VCaP (cell line): ENCODE results near the gene CFAP97D2.
A peak's percentile ranks its signal among the peaks of the same experiment; 100 is the strongest.

Source experiments
- H3K27ac ChIP-seq: fragments of 450-650 bp; 2 replicates; pipeline ENCODE4 v1.5.1; 2017
- TF ChIP-seq, protein P1 (sequence below): fragments of 450-650 bp; conservative IDR thresholded peaks from 2 replicates; pipeline ENCODE4 v1.5.1; 2017; ENCODE audit warnings: mild to moderate bottlenecking, moderate library complexity

Gene CFAP97D2

DNA sequence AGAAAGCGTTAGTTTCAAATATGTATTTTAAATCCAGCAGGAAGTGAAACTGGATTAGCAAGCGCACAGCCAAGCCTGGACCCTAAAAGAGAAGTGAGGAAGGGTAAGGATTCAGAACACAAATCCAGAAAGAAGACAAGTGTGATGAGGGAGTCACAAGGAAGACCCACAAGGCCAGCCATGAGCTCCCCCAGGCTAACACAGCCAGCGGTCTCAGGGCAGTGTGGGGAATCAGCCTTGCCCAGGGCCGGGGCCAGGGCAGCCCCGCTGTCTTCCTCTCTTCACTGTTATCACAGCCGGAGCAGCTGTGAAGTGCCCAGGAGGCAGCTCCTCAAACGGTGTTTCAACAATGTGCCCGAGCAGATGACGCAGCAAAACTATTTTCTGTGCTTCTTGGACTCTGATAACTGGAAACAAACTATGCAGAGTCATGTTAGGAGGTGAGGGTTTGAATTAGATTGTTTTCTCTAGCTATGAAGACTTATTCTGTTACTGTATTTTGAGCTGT lies 43.5 kb downstream of the CFAP97D2 start:
- H3K27ac ChIP-seq: no peak overlapping the region
- TF ChIP-seq, protein P1, sequence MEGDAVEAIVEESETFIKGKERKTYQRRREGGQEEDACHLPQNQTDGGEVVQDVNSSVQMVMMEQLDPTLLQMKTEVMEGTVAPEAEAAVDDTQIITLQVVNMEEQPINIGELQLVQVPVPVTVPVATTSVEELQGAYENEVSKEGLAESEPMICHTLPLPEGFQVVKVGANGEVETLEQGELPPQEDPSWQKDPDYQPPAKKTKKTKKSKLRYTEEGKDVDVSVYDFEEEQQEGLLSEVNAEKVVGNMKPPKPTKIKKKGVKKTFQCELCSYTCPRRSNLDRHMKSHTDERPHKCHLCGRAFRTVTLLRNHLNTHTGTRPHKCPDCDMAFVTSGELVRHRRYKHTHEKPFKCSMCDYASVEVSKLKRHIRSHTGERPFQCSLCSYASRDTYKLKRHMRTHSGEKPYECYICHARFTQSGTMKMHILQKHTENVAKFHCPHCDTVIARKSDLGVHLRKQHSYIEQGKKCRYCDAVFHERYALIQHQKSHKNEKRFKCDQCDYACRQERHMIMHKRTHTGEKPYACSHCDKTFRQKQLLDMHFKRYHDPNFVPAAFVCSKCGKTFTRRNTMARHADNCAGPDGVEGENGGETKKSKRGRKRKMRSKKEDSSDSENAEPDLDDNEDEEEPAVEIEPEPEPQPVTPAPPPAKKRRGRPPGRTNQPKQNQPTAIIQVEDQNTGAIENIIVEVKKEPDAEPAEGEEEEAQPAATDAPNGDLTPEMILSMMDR: no peak

DNA sequence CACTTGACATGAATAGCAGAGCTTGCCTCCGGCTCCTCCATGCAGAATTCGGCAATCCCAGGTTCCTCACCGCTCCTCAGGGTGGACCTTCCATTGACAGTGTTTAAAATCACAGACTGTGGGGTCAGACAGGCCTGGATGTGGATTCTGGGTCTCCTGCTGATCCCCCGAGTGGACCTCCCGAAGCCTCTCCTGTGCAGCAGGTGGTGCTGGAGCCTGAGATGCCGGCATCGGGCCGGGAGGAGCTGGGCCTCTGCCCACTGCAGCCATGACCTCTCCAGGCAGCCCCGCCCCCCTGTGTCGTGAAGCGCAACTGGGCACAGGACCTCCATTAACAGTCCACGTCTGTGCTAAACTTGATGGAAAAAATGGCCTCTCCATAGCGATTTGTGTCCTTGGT lies 45.1 kb downstream of the CFAP97D2 start:
- TF ChIP-seq, protein P1: no peak
- no peak overlapping the region for H3K27ac ChIP-seq

DNA sequence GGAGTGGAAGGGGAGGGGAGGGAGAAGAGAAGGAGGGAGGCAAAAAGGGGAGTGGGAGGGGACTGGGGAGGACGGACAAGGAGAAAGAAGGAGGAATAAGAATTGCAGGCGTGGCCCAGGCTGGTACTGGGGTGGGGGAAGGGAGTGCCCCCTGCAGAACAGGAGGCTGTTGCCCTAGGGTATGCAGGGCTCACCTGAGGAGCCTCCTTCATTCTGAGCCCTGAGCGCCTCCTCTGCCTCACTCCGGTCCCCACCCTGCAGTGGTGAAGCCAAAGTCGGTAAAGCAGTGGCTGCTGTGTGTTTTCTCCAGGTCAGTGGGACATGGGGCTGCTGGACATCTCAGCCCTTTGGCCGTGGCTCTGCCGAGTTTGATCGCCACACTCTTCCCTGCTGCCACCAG lies 46.6 kb downstream of the CFAP97D2 start:
- no peak overlapping the region for H3K27ac ChIP-seq
- TF ChIP-seq, protein P1: no peak

DNA sequence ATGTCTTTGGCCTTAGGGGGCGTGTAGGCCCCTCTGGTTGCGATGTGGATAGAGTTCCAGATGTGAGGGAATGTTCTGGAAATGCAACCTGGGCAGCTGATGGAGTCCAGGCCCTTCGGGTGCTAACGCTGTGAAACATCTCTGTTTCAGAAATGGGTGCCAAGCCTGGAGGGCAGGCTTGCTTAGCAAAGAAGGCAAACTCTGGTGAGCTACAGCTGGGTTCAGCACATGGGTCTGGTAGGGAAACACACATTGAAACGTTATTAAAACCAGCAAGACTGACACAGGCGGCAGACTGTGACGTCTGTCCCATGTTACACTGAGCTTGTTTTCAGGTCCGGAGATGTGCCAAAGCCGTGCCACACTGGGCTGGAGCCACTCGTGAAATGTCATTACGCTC lies 47.0 kb downstream of the CFAP97D2 start:
- no peak overlapping the region for H3K27ac ChIP-seq
- TF ChIP-seq, protein P1: no peak

DNA sequence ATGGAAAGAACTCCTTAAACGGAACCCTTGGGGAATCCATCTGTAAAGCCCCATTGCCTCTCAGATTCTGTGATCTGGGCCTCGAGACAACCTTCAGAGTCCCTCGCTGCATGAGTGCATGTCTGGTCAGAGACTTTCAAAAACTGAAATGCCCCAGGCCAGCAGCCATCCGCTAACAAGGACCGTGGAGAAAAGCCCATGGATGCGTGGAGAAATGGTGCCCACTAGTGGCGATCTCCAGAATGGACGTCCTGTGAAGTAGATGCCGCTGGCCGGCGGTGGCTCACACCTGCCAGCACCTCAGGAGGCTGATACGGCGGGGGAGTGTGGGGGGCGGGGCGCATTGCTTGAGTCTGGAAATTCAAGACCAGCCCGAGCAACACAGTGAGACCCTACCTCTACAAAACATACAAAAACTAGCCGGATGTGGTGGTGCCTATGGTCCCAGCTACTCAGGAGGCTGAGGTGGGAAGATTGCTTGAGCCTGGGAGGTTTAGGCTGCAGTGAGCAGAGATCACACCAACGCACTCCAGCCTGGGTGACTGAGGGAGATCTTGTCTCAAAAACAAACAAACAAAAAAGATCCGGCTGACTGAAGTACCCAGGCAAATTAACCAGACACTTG lies 47.8 kb downstream of the CFAP97D2 start:
- H3K27ac ChIP-seq: no peak overlapping the region
- TF ChIP-seq, protein P1: peak; percentile 71

DNA sequence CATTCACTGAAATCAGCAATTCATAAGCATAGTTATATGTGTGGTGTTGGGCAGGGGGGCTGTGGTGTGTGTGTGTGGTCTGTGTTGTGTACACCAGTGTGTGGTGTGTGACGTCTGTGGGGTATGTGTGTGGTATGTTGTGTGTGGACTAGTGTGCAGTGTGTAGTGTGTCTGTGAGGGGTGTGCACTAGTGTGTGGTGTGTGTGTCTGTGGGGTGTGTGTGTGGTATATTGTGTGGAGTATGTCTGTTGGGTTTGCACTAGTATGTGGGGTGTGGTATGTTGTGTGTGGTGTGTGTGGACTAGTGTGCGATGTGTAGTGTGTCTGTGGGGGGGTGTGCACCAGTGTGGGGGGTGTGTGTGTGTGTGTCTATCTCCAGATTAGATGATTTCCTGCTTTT lies 48.5 kb downstream of the CFAP97D2 start:
- no peak overlapping the region for H3K27ac ChIP-seq
- TF ChIP-seq, protein P1: no peak

DNA sequence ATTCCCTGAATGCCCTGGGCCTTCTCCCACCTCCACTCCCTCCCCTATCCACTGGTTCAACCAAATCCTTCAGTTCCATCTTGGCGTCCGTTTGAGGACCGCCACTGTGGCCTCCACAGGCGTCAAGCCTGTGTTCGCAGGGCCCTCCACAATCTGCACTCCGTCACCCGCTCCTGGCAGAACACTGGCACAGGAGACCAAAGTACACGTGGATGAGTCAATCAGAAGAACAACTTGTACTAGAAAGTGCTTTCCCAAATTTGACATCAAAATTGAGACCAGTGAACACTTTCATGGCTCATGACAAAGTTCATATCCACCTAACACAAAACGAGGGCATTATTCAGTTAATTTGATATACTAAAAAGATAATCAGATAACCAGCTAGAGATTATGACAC lies 49.1 kb downstream of the CFAP97D2 start:
- H3K27ac ChIP-seq: no peak overlapping the region
- TF ChIP-seq, protein P1: no peak
